Measurements from ENCODE around the gene SF3A1.

SF3A1 gene

DNA sequence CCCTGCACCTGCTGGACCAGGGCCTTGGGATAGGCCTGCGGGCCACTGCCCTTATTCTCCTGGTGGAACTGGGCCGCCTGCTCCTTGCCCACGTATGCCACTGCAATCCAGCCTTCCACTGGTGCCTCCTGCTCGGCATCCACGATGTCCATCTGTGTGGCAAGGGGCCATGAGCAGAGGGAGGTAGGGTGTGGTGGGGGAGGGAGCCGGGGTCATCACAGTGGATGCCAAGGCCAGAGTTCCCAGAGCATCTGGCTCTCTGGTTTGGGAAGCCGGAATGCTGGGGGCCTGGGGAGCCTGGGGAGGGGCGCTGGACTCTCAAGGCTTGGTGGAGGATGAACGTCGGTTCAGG lies 29.9 kb upstream of the SF3A1 start:
- DNase-seq, result no peak

DNA sequence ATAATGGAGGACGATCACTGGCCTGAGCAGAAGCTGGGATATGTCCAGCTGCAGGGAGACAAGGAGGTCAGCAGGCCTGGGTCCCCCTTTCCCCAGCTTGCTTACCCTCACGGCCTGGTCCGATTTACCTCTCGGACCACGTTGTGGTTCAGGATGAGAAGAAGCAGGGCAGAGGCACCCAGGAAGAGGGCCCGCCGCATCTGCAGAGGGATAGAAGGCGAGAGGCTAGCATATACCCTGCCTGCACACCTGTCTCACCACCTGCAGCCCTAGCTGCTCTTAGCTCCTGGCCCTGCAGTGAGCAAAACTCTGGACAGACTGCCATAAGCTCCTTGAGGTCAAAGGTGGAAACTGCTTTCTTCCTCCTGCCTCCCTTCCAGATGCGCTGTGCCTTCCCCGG lies 29.2 kb upstream of the SF3A1 start:
- no peak for DNase-seq

DNA sequence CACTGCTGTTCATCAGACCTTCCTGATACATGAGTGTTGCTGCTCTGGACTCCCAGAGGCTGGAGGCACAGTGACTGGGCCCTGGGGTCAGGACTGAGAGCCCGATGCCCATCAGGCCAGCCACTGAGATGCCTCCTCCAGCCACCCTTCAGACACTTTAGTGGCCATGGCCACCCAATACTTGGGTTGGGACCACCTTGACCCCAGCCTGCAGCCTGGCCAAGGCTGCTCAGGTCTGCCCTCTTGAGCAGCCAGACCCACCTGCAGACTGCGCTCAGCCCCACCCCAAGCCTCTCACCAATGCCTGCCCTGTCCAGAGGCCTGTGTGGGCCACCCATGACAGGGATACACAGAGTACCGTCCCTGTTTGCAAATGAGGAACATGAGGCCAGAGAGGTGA lies 26.4 kb upstream of the SF3A1 start:
- no peak for DNase-seq

DNA sequence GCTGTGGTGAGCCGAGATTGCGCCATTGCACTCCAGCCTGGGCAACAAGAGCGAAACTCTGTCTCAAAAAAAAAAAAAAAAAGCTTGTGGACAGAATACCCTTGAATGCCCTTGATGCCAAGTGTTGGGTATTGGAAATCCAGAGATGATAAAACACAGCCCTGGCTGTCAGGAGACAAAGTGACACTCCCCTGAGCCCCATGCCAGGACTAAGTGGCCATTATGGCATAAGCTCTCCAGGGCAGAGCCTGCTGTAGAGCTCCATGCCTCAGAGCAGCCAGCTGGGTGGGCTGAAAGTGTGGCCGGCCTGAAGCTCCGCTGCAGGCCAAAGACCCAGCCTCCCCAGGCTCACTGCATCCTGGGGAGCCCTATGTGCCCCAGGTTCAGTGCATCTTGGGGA lies 25.6 kb upstream of the SF3A1 start:
- DNase-seq, result no peak

DNA sequence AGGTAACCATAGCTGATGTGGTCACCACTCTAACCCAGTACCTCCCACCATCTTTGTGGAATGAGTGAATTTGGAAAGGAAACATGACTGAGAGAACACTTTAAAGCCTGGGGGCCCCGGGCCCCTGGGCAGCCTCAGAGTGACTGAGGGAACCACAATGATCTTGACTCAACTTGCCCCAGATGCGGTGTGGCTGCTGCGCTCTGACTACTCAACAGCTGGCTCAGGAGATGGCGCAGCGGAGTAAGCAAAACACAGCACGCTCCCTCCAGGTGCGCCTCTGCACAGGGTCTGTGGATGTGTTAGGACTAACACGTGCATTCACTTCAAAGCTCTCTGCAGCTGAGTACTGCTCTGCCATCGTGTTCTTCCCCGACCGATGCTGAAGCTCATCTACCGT lies 24.6 kb upstream of the SF3A1 start:
- DNase-seq, result no peak

DNA sequence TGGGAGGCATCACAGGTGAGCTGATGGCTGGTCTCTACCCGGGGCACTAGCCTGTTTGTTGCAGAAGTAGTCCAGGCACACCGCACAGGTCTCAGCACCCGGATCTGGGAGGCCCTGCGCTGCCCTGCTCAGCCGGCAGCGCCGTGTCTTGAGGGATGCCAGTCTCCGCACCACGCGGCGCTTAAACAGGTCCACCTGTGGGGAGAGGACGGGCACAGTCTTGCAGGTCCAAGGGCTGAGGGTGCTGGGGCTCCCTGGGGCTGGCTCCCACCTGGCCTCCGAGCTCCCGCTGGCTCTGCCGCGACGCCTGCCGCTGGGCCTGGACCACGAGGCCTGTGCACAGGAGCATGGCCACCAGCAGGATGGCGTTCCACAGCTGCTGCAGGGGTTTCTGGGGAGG lies 23.3 kb upstream of the SF3A1 start:
- no peak for DNase-seq

DNA sequence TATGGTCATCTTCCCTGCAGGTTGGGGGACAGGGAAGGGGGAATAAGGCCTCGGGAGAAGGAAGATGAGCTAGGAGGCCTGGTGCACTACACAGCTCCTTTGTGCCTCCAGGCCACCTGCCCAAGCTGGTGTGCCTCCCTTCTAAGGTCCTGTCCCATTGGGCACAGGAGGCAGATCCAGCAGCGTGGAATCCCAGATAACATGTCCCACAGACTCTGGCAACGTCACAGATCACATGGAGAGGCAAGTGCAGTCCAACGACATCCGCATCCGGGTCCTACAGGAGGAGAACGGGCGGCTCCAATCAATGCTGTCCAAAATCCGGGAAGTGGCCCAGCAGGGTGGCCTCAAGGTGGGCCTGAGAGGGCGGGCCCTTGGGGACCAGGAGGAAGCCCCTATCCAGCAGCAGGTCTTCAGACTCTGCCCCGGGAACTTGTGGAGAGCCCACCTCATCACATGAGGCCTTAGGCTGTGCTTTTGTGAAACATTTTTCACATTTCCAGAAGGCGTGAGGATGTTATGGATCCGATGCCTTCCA lies 18.7 kb upstream of the SF3A1 start:
- DNase-seq, result no peak

DNA sequence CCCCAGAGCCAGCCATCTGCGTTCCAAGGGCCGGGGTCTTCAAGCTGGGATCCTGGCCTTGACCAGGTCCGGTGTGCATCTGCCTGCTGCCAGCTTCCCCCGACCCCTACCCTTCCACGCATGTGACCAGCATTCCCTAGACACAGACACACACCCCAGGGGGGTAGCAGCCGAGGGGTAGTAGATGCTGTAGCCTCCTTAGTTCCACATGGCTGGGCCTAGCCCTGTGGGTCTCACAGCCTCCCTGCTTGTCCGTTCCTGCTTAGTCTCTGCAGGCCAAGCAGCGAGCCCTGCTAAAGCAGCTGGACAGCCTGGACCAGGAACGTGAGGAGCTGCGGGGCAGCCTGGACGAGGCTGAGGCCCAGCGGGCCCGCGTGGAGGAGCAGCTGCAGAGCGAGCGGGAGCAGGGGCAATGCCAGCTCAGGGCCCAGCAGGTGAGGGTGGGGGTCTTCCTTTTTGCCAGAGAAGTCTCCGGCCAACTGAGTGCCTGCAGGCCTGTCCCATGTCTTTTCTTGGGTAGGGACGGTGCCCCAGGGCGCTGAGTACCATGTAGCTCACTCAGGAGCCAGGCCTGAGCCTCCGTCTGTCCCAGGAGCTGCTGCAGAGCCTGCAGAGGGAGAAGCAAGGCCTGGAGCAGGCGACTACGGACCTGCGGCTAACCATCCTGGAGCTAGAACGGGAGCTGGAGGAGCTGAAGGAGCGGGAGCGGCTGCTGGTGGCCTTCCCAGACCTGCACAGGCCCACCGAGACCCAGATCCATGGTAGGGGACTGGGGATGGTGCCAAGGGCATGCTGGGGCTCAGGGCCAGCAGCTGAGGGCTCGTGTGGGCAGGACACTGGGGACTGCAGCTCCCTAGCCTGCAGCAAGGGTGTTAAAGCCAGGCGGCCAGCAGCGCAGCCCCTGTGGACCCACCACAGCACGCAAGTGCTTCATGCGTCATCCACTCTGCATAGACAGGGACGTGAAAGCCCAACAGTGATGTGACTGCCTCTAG lies 16.9 kb upstream of the SF3A1 start:
- DNase-seq, result no peak

DNA sequence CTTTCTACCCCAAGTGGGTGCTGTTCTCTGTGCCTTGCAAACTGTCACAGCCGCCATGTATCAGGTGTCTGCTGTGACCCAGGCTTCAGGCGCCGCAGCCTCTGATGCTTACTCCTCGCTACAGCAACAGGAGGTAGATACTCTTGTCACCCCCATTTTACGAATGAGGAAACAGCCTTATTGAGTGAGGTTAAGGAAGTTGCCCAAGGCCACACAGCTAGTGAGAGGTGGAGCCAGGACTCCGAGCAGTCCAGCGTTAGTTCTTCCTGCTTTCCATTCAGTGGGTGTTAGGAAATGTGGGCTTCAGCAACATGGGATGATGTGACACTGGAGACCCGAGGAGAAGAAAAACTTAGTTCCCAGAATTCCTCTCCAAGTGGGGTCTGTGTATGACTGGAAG lies 16.2 kb upstream of the SF3A1 start:
- no peak for DNase-seq

DNA sequence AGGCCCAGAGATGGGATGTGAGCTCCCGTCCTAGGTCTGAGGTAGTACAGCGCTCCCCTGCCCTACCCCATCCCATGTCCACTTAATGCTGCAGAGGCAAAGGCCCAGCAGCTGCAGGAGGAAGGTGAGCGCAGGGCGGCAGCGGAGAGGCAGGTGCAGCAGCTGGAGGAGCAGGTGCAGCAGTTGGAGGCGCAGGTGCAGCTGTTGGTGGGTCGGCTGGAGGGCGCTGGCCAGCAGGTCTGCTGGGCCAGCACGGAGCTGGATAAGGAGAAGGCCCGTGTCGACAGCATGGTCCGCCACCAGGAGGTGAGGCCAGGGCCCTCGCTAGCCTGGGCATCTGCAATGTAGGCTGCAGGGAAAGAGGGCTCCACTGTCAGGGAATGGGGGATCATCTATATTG lies 15.3 kb upstream of the SF3A1 start:
- DNase-seq, result no peak

DNA sequence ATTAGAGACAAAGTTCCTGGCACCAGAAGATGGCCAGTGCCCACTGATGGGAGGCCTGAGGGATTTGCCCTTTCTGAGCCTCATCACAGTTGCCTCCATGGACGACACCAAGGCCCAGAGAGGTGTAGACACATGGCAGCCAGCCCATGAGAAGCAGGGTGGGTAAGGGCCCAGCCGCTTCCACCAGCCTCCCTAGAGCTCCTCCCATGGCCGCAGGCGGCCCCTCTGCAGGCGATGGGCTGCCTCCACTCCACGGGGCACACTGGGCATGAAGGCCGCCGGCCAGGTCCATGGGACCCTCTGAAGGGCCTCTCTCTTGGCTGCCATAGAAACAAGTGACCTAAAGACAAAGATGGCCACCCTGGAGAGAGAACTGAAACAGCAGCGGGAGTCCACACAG lies 14.6 kb upstream of the SF3A1 start:
- DNase-seq, result no peak

DNA sequence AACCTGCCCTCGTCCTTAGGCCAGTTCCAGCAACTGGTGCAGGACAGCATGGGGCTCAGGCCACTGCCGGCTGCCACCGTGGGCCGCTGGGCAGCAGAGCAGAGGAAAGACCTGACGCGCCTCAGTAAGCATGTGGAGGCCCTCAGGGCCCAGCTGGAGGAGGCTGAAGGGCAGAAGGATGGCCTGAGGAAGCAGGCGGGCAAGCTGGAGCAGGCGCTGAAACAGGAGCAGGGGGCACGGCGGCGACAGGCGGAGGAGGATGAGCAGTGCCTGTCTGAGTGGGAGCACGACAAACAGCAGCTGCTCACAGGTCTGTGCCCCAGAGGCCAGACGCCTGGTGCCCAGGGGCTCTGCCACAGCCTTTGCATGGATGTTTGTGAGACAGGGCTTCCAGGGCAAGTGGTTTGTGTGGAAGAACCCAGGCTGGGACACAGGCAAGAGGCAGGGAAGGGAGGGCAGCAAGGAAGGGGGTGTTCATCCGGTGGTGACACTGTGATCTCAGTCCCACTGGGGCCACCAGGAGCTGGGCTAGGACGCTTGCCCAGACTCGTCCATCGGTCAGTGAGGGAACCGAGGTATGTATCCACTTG lies 14.0 kb upstream of the SF3A1 start:
- DNase-seq, result no peak

DNA sequence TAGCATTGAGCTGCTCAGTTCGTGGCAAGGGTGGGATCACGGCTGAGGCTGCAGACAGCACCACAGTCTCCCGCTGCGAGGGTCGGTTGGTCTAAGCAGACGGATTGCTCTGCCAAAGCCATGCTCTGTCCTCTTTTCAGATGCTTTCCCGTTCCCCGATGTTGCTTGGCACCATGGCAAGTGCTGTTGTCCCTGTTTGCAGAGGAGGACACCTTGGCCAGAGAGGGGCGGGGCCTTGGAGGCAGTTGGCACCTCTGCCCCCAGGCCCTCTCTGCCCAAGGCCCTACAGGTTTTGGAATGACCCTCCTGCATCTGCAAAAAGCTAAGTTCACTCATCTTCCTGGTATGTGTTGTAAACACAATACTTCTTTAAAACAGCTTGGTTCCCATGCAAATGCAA lies 11.7 kb upstream of the SF3A1 start:
- no peak for DNase-seq

DNA sequence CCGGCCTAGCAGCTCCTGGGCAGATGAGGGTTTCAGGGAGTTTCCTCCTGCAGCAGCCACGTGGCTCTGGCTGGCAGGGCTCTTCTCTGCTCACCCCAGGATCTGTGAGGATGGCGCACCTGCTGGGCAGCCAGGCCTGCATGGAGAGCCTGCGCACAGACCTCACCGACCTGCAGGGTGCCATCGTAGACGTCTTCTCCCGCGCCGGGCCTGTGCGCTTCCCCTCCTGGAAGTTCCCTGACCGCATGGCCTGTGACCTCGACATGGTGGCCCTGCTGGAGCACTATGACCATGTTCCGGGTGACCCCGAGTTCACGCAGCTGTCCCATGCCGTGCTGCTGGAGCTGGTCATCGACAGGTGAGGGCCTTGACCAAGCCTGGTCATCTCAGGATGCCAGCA lies 9.2 kb upstream of the SF3A1 start:
- no peak for DNase-seq

DNA sequence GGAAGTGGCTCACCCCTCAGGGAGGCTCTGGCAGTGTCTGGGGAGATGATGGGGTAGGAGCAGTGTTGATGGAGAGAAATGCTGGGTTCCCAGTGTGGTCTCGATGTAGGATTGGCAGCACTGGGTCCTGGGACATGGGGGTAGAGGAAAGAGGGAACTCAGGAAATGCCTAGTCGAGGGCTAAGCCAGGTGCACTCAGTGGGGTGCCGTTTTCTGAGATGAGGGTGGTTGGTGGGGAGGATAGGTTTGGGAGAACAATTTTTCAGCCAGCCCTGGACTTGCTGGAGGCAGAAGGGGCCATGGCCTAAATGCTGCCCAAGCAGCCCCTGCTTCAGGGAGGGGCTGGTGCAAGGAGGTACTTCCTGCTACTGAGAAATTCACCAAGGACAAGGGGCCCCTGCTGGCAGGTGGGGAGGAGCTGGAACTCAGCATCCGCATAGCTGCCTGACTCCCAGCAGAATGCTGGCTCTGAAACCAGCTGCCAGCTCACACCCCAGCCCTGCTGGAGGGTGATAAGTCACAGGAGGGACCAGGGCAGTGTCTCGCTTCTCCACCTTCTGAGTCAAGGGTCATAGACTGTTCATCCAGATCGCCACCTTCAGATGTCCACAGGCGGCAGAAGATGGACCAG lies 6.1 kb upstream of the SF3A1 start:
- peak; percentile 45 for DNase-seq

DNA sequence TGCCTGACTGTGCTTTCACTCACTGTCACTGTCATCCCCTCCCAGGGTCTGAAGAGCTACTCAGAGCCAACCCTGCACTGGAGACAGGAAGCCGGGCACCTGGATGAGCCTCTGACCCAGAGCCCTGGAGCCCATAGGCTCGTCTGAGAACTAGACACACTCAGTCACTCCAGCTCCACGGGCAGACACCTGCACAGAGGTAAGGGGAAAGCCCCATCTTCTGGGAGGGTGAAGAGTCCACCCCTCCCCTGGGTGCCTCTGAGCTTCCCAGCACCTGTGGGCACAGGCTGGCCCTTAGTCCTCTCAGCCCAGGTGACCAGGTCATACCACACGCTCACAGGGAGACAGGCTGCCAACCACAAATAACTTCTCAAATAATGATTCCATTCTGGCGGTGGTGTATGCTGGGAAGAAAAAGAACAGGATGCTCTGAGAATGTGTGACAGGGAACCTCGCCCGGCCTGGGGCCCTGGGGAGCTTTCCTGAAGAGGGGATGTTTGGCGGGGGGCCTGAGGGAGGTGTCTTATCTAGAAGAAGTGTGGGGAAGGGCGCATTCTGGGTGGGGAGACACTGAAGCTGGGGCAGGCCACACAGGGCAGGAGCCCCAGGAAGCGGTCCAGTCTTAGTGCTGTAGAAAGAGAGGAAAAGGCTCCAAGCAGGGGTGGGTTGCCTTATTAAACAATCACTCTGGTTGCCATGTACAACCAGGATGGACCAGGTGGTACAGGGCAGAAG lies 5.4 kb upstream of the SF3A1 start:
- DNase-seq, result no peak

DNA sequence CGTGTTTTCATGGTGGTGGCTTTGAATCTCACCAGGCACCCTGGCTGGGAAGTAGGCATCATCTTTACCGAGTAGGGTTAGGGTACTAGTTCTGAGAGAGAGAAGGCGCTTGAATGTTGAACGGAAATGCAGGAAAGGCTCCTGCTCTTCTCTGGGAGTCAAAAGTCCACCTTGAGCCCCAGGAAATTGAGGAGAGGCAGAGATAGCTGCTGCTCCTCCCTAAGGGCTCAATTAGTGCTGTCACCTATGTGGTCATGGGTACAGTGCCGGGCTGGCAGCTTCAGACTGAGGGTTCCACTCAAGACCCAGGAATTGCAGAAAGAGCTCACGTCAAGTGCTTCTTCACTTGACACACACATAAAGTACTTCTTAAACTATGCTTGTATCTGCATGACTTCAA lies 1.8 kb upstream of the SF3A1 start:
- no peak for DNase-seq

DNA sequence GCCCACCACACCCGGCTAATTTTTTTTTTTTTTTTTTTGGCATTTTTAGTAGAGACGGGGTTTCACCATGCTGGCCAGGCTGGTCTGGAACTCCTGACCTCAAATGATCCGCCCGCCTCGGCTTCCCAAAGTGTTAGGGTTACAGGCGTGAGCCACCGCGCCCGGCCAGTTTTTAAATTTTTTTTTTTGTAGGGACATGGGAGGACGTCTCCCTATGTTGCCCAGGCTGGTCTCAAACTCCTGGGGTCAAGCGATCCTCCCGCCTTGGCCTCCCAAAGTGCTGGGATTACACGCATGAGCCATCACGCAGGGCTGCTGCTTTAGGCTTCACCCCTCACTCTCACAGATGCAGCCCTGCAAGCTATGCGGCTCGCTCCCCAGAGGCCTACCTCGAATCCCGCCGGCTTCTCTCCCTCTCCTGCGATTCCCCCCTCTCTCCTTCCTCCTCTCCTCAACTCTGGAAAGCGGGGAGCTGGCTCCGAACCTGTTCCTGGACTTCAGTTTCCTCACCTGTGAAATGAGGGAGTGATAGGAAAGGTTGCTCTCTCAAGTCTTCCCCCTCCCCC lies 1.0 kb upstream of the SF3A1 start:
- no peak for DNase-seq

DNA sequence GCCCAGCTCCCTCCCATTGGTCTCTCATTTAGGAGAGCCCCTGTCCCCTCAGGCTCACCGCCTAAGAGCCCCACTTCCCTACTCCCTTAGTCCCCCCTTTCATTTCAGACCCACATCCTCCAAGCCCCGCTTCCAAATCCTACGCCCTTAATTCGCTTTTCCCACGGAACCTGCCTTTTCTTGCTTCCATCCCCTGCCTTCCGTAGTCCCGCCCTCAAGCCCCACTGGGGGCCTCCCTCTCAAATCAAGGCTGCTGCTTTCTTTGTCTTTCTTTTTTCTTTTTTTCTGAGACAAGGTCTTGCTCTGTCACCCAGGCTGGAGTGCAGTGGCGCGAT lies 509 bp upstream of the SF3A1 start:
- DNase-seq, result no peak

DNA sequence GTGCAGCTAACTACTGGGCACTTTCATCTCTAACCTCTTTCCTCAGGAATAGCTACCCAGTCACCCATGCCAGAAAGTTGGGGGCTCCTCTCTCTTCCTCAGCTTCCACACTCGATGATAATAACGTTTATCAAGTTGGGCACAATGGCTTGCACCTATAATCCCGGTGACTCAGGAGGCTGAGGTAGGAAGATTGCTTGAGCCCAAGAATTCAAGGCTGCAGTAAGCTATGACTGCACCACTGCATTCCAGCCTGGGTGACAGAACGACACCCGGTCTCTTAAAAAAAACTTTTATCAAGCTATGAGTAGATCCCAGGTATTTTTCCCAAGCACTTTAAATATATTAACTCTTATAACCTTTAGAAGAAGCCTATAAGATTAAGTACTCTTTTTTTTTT lies 2.0 kb downstream of the SF3A1 start:
- no peak for DNase-seq

DNA sequence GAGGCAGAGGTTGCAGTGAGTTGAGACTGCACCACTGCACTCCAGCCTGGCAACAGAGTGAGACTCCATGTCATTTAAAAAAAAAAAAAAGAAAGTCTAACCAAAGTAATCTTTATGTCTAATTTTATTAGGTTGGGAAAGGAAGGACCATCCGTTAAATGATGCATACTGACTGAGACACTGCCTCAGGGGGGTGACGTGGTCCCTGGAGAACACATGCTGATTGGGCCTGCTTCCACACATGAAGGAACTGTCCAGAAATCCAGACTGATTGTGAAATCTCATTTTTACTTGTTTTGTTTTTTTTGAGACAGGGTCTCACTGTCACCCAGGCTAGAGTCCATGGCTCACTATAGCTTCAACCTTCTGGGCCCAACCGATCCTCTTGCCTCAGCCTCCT lies 5.5 kb downstream of the SF3A1 start:
- no peak for DNase-seq

DNA sequence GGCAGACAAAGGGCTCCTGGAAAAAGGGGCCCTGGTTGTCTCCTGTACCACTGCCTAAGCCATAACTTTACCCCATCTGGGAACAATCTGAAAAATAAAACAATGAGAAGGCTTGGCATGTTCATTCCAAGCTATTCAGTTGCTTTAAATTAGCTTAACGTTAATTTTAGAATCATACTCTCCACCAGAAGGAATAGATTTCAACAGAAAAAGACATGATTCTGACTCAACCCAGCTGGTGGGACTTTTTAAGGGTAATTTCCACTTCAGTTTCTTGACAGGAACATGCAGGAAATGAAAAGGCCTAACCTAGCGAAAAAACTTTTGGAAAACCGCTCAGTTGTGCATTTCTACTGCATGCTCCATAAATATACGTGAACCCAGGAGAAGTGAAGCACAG lies 7.9 kb downstream of the SF3A1 start:
- no peak for DNase-seq

DNA sequence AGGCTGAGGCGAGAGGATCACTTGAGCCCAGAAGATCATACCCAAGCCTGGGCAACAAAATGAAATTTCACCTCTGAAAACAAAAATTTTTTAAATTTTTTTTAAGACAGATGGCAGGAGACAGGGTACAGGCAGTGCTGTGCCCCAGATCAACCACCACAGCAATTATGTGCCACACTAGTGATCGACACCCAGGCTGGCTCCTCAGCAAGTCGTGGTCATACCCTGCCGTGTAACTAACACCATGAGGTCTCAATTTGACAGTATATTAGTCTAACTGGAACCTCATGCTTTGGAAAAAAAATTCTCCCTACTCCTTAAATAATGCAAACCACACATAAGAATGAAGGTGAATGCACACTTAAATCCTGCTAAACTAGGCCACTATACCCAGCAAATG lies 8.3 kb downstream of the SF3A1 start:
- DNase-seq, result no peak
